Activated naive CD8-positive, alpha-beta T cell treated with anti-CD3 and anti-CD28 coated beads, Interleukin-2, amount 10 ng/mL, durations not matched to agents 7 days and 5 days (primary cell): ENCODE results near the gene MUC21. TPM values are rescaled to one million over a fixed set of nuclear protein-coding genes. Genes with fewer than 3 reads are reported as not detected.
"Not testable (repeated sequence)": the region's sequence is repeated elsewhere in the genome, so short reads cannot be mapped to it uniquely, and the experiment has no call there.

Source experiments
- ATAC-seq: fragments of 150-1000 bp; cut with Tn5 transposase; one replicate; pipeline ENCODE4 v1.10.0; 2021; ENCODE audit warnings: low read depth, moderate library complexity
- POLR2A ChIA-PET: fragments of 350-600 bp; sonication (Branson Sonifier 250); formaldehyde crosslinking; loops from one replicate; lab custom pipeline; 2021; ENCODE audit warnings: antibody characterized with exemption; lab: Charles Lee
- DNase-seq: peaks from one replicate; pipeline ENCODE4 v3.0.0; 2021
- H3K27ac Mint-ChIP-seq: one replicate; pipeline ENCODE4 v1.8.0; 2022; ENCODE audit warnings: mild to moderate bottlenecking, mixed read lengths
- H3K27me3 Mint-ChIP-seq: one replicate; pipeline ENCODE4 v1.8.0; 2022; ENCODE audit warnings: mild to moderate bottlenecking, moderate library complexity, mixed read lengths
- H3K36me3 Mint-ChIP-seq: one replicate; pipeline ENCODE4 v1.8.0; 2021; ENCODE audit warnings: mild to moderate bottlenecking, mixed read lengths
- H3K4me1 Mint-ChIP-seq: one replicate; pipeline ENCODE4 v1.8.0; 2021; ENCODE audit warnings: mixed read lengths
- H3K4me3 Mint-ChIP-seq: one replicate; pipeline ENCODE4 v1.8.0; 2022; ENCODE audit warnings: mild to moderate bottlenecking, moderate library complexity, mixed read lengths
- H3K9me3 Mint-ChIP-seq: one replicate; pipeline ENCODE4 v1.8.0; 2021; ENCODE audit warnings: mixed read lengths
- total RNA-seq, 2 experiments: library from RNA; stranded (reverse); gene quantifications; one replicate each; pipeline ENCODE4 v1.2.3, GENCODE V29; 2021

MUC21 gene
- total RNA-seq, 2 experiments from 2014 or later, result not detected

DNA sequence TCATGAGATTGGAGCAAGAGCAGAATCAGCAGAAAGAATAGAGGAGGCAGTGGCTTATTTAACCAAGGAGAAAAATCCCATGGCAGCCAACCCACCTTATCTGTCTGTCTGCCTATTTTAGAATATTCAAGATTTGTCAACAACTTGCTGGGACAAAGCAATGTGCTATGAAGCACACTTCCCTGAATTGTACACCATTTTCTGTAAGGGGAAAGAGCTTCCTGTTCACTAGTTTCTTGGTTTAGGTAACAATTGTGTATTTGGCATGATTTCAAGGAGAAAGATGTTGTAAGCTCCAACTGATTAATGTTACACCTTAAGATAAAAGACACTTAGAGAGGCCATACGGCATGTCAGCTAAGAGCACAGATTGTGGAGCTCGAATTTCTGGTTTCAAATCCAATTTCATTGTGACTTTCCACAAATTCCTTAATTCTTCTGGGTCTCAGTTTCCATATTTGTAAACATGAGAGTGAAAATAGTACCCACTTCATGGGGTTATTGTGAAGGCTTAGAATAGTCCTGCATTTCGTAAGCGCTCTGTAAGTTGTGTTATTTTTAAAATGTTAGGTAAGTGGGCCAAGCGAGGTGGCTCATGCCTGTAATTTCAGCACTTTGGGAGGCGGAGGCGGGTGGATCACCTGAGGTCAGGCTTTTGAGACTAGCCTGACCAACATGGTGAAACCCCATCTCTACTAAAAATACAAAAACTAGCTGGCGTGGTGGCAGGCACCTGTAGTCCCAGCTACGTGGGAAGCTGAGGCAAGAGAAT lies 21.9 kb downstream of the MUC21 start:
- POLR2A ChIA-PET, result no interaction called here
- ATAC-seq (no peak), DNase-seq (no peak)
- Mint-ChIP-seq H3K4me3 (no peak overlapping the region), H3K9me3 (no peaks in the 10 kb centered on the region), H3K36me3 (no peaks in the 10 kb centered on the region), H3K27ac (no peak overlapping the region), H3K27me3 (peaks cover 29% of the 10 kb centered on the region), H3K4me1 (peaks cover 4% of the 10 kb centered on the region)

GRCh38 chr6:31007694-31008093 lies 24.2 kb downstream of the MUC21 start:
- Mint-ChIP-seq H3K4me3 (no peak overlapping the region), H3K27me3 (peaks cover 29% of the 10 kb centered on the region), H3K36me3 (no peaks in the 10 kb centered on the region), H3K27ac (no peak overlapping the region), H3K4me1 (peaks cover 2% of the 10 kb centered on the region), H3K9me3 (no peaks in the 10 kb centered on the region)
- POLR2A ChIA-PET, result no interaction called here
- no peak for ATAC-seq
- DNase-seq, result no peak

GRCh38 chr6:31008165-31008564 lies 24.6 kb downstream of the MUC21 start:
- no peaks in the 10 kb centered on the region for H3K36me3 Mint-ChIP-seq
- POLR2A ChIA-PET, result no interaction called here

GRCh38 chr6:31009731-31010130 lies 26.2 kb downstream of the MUC21 start:
- H3K4me3 Mint-ChIP-seq, result no peak overlapping the region
- no peaks in the 10 kb centered on the region for H3K36me3 Mint-ChIP-seq
- H3K27me3 Mint-ChIP-seq, result peaks cover 34% of the 10 kb centered on the region
- DNase-seq (no peak), ATAC-seq (no peak)
- POLR2A ChIA-PET, result no interaction called here
- H3K27ac Mint-ChIP-seq, result no peak overlapping the region
- H3K4me1 Mint-ChIP-seq, result peaks cover 1% of the 10 kb centered on the region
- H3K9me3 Mint-ChIP-seq, result no peaks in the 10 kb centered on the region

More at GRCh38 chr6:31008165-31008564, 24.6 kb downstream of the MUC21 start:
- H3K27me3 Mint-ChIP-seq, result peaks cover 29% of the 10 kb centered on the region
- DNase-seq (no peak), ATAC-seq (no peak)
- H3K9me3 Mint-ChIP-seq, result no peaks in the 10 kb centered on the region
- H3K4me3 Mint-ChIP-seq, result no peak overlapping the region
- peaks cover 2% of the 10 kb centered on the region for H3K4me1 Mint-ChIP-seq
- H3K27ac Mint-ChIP-seq, result no peak overlapping the region

DNA sequence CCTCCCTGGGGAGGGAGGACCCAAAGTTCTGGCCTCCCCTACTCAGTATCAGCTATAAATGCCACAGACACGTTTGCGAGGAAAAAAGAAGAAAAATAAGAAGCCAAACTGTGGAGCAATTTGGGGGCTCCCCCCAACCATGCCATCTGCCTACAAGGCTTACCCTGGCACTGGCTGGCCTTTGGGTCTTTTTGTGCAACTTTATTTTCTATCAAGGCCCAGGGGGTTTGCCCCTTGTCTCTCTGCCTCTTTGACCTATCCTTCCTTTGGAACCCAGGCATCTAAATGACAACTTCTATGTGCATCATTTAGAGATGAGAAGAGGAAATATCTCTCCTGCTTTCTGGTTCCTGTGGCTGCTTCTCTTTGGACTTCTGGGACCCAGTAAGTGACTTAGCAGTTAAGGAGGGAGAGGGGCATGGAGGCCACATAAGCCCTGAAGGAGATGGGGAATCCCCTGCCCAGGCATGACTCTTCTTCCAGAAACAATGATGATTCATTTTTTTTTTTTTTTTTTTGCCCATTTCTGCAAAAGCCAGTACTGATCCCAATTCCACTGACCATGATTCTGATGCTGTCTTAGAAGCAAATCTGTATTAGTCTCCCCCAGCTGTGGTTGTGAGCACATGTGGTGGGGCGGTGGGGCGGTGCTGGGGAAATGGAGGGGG lies 27.0 kb downstream of the MUC21 start, which contains the start of gene MUC22:
MUC22 (plus strand) TSS at position 82 of the 668 bp plus-strand sequence; CDS start at position 315, 233 bp downstream.
- H3K27ac Mint-ChIP-seq, result no peak within 1 kb of the TSS
- H3K9me3 Mint-ChIP-seq, result no peaks in the 10 kb centered on the region
- H3K4me1 Mint-ChIP-seq, result no peaks in the 10 kb centered on the region
- POLR2A ChIA-PET, result no interaction called here
- DNase-seq (no peak), ATAC-seq (no peak)
- no peak within 1 kb of the TSS for H3K4me3 Mint-ChIP-seq
- H3K27me3 Mint-ChIP-seq, result peaks cover 31% of the 10 kb centered on the region
- no peaks in the 10 kb centered on the region for H3K36me3 Mint-ChIP-seq

DNA sequence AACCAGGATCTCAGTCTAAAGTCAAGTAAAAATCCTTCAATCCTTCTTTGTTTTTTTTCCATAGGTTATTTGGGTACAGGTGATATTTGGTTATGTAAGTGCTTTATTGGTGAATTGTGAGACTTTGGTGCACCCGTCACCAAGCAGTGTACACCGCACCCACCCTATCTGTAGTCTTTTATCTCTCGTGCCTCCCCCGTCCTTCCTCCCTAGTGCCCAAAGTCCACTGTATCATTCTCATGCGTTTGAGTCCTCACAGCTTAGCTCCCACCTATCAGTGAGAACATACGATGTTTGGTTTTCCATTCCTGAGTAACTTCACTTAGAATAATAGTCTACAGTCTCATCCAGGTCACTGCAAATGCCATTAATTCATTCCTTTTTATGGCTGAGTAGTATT lies 27.6 kb downstream of the MUC21 start:
- Mint-ChIP-seq H3K4me1 (no peaks in the 10 kb centered on the region), H3K9me3 (no peaks in the 10 kb centered on the region), H3K4me3 (no peak overlapping the region), H3K27me3 (peaks cover 28% of the 10 kb centered on the region), H3K27ac (no peak overlapping the region), H3K36me3 (no peaks in the 10 kb centered on the region)
- ATAC-seq (no peak), DNase-seq (no peak)
- POLR2A ChIA-PET, result no interaction called here

- ATAC-seq, result no peak
- H3K4me1 Mint-ChIP-seq, result no peaks in the 10 kb centered on the region
- POLR2A ChIA-PET, result no interaction called here
- no peak for DNase-seq
- no peaks in the 10 kb centered on the region for H3K9me3 Mint-ChIP-seq
- no peaks in the 10 kb centered on the region for H3K36me3 Mint-ChIP-seq
- H3K27me3 Mint-ChIP-seq, result peaks cover 22% of the 10 kb centered on the region
- no peak overlapping the region for H3K27ac Mint-ChIP-seq
- H3K4me3 Mint-ChIP-seq, result no peak overlapping the region
Measured at GRCh38 chr6:31016659-31017299, 33.3 kb downstream of the MUC21 start.

DNA sequence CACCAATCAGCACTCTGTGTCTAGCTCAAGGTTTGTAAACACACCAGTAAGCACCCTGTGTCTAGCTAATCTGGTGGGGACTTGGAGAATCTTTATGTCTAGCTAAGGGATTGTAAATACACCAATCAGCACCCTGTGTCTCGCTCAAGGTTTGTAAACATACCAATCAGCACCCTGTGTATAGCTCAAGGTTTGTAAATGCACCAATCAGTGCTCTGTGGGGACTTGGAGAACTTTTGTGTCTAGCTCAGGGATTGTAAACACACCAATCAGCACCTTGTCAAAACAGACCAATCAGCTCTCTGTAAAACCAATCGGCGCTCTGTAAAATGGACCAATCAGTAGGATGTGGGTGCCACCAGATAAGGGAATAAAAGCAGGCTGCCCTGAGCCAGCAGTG lies 33.9 kb downstream of the MUC21 start:
- ATAC-seq, H3K9me3 Mint-ChIP-seq, DNase-seq, H3K27ac Mint-ChIP-seq, H3K4me1 Mint-ChIP-seq, POLR2A ChIA-PET, H3K4me3 Mint-ChIP-seq, H3K36me3 Mint-ChIP-seq: not testable (repeated sequence)
- H3K27me3 Mint-ChIP-seq, result peaks cover 22% of the 10 kb centered on the region

DNA sequence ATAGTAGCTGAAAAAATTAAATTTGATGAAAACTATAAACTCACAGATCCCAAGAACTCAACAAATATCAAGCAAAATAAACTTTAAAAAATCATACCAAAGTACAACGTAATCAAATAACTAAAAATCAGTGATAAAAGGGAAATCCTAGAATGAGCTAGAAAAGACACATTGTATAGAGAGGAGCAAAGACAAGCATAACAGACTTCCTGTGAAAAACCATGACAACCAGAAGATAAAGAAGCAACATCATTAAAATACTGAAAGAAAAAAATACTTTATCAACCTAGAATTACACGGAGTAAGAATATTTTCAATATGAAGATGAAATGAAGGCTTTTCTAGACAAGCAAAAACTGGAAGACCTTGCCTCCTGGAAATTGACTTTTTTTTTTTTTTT lies 36.5 kb downstream of the MUC21 start:
- ATAC-seq, result no peak
- POLR2A ChIA-PET, result no interaction called here
- H3K9me3 Mint-ChIP-seq, result no peaks in the 10 kb centered on the region

DNA sequence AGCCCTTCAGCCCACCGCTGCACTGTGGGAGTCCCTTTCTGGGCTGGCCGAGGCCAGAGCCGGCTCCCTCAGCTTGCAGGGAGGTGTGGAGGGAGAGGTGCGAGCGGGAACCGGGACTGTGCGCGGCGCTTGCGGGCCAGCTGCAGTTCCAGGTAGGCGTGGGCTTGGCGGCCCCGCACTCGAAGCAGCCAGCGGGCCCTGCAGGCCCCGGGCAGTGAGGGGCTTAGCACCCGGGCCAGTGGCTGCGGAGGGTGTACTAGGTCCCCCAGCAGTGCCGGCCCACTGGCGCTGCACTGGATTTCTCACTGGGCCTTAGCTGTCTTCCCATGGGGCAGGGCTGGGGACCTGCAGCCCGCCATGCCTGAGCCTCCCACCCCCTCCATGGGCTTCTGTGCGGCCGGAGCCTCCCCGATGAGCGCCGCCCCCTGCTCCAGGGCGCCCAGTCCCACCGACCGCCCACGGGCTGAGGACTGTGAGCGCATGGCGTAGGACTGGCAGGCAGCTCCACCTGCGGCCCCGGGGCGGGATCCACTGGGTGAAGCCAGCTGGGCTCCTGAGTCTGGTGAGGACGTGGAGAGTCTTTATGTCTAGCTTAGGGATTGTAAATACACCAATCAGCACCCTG lies 37.2 kb downstream of the MUC21 start:
- H3K9me3 Mint-ChIP-seq, H3K27ac Mint-ChIP-seq, H3K4me3 Mint-ChIP-seq, DNase-seq, POLR2A ChIA-PET, ATAC-seq, H3K4me1 Mint-ChIP-seq, H3K36me3 Mint-ChIP-seq: not testable (repeated sequence)
- peaks cover 20% of the 10 kb centered on the region for H3K27me3 Mint-ChIP-seq

More for the DNA sequence above, 36.5 kb downstream of the MUC21 start:
- Mint-ChIP-seq H3K36me3 (no peaks in the 10 kb centered on the region), H3K27me3 (peaks cover 21% of the 10 kb centered on the region), H3K4me3 (no peak overlapping the region), H3K27ac (no peak overlapping the region), H3K4me1 (no peaks in the 10 kb centered on the region)
- no peak for DNase-seq

DNA sequence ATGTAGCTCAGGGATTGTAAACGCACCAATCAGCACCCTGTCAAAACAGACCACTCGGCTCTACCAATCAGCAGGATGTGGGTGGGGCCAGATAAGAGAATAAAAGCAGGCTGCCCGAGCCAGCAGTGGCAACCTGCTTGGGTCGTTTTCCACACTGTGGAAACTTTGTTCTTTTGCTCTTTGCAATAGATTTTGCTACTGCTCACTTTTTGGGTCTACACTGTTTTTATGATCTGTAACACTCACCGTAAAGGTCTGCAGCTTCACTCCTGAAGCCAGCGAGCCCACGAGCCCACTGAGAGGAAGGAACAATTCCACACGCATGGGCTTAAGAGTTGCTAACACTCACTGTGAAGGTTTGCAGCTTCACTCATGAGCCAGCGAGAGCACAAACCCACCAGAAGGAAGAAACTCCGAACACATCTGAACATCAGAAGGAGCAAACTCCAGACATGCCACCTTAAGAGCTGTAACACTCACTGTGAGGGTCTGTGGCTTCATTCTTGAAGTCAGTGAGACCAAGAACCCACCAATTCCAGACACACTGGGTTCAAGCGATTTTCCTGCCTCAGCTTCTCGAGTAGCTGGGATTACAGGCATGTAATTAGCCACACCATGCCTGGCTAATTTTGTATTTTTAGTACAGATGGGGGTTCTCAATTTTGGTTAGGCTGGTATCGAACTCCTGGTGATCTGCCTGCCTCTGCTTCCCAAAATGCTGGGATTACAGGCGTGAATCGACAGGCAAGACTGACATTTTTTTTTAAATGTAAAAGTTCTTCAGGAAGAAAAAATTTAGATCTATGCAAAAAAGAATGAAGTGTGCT lies 38.4 kb downstream of the MUC21 start:
- H3K4me1 Mint-ChIP-seq, ATAC-seq, POLR2A ChIA-PET, H3K36me3 Mint-ChIP-seq, H3K4me3 Mint-ChIP-seq, H3K27ac Mint-ChIP-seq, DNase-seq, H3K9me3 Mint-ChIP-seq: not testable (repeated sequence)
- peaks cover 18% of the 10 kb centered on the region for H3K27me3 Mint-ChIP-seq

- Mint-ChIP-seq H3K9me3 (no peaks in the 10 kb centered on the region), H3K4me1 (peaks cover 5% of the 10 kb centered on the region), H3K27ac (no peak overlapping the region), H3K27me3 (peaks cover 4% of the 10 kb centered on the region), H3K4me3 (no peak overlapping the region), H3K36me3 (no peaks in the 10 kb centered on the region)
- POLR2A ChIA-PET, result no interaction called here
- ATAC-seq (no peak), DNase-seq (no peak)
Measured at GRCh38 chr6:31025595-31025994, 42.1 kb downstream of the MUC21 start.

DNA sequence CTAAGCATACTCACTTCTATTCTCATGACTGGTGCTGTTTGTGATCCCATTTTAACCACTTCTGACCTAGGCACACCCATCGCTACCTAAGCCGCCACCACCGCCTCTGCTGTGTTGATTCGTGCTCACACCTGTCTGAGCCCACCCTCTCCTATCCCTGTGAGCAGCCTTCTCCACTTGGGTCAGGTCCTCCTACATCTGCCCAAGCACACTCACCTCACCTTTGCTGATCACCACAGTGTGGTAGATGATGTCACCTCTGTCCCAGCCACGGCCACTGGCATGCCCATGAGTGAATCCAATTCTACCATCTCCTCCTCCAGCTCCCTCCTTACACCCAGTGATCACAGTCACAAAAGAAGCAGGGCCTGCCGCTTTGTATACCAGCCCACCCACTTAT lies 47.6 kb downstream of the MUC21 start:
- no peak overlapping the region for H3K4me3 Mint-ChIP-seq

More for the DNA sequence above, 47.6 kb downstream of the MUC21 start:
- H3K4me1 Mint-ChIP-seq, result peaks cover 2% of the 10 kb centered on the region
- ATAC-seq, result no peak
- DNase-seq, result no peak
- H3K27me3 Mint-ChIP-seq, result peaks cover 18% of the 10 kb centered on the region
- no peak overlapping the region for H3K27ac Mint-ChIP-seq
- no peaks in the 10 kb centered on the region for H3K9me3 Mint-ChIP-seq
- POLR2A ChIA-PET, result no interaction called here
- H3K36me3 Mint-ChIP-seq, result no peaks in the 10 kb centered on the region
